Neural crest cell (in vitro differentiated cells): ENCODE results near the gene SMIM14. TPM values are rescaled to one million over a fixed set of nuclear protein-coding genes. Genes with fewer than 3 reads are reported as not detected.
"Not testable (repeated sequence)": the region's sequence is repeated elsewhere in the genome, so short reads cannot be mapped to it uniquely, and the experiment has no call there.

Experiments used
- DNase-seq: peaks from one replicate; pipeline ENCODE4 v3.0.0; 2021; ENCODE audit warnings: low read depth, mixed read lengths, low spot score
- H3K27ac Mint-ChIP-seq: one replicate; pipeline ENCODE4 v1.8.0; 2021; ENCODE audit warnings: mild to moderate bottlenecking, mixed read lengths; ENCODE audit not compliant: unreplicated experiment
- H3K27me3 Mint-ChIP-seq: 2 replicates; pipeline ENCODE4 v1.8.0; 2021; ENCODE audit warnings: low read depth, mild to moderate bottlenecking, mixed read lengths
- H3K36me3 Mint-ChIP-seq: 2 replicates; pipeline ENCODE4 v1.8.0; 2021; ENCODE audit warnings: low read depth, mild to moderate bottlenecking, mixed read lengths
- H3K4me1 Mint-ChIP-seq: 2 replicates; pipeline ENCODE4 v1.8.0; 2021; ENCODE audit warnings: mixed read lengths
- H3K4me3 Mint-ChIP-seq: one replicate; pipeline ENCODE4 v1.8.0; 2021; ENCODE audit warnings: mild to moderate bottlenecking, mixed read lengths
- H3K9me3 Mint-ChIP-seq: 2 replicates; pipeline ENCODE4 v1.8.0; 2021; ENCODE audit warnings: mixed read lengths
- CTCF ChIP-seq: fragments of 200-600 bp; sonication (generic); conservative IDR thresholded peaks from 2 replicates; pipeline ENCODE4 v1.5.0; 2021; ENCODE audit warnings: antibody characterized with exemption, mild to moderate bottlenecking
- total RNA-seq: library from RNA; stranded (reverse); gene quantifications from 2 replicates; pipeline ENCODE4 v1.2.1, GENCODE V29; 2021

Gene SMIM14
- total RNA-seq, 1 donor from 2014 or later = 7.9 TPM

GRCh38 chr4:39539089-39539611 is 99.5 kb downstream of the SMIM14 start:
- no peak for TF ChIP-seq CTCF
- DNase-seq = no peak
- H3K9me3 Mint-ChIP-seq = no peaks in the 10 kb centered on the region
- peaks cover 24% of the 10 kb centered on the region for H3K36me3 Mint-ChIP-seq
- peaks cover 9% of the 10 kb centered on the region for H3K4me1 Mint-ChIP-seq
- H3K27ac Mint-ChIP-seq = peak overlapping the region; percentile 0
- no peaks in the 10 kb centered on the region for H3K27me3 Mint-ChIP-seq
- H3K4me3 Mint-ChIP-seq = no peak overlapping the region

- peaks cover 52% of the 10 kb centered on the region for H3K36me3 Mint-ChIP-seq
These were observed 105.1 kb downstream of the SMIM14 start for GRCh38 chr4:39533541-39533940.

GRCh38 chr4:39532237-39532636 is 106.4 kb downstream of the SMIM14 start:
- not testable (repeated sequence) for DNase-seq, H3K27me3 Mint-ChIP-seq, H3K27ac Mint-ChIP-seq
- H3K9me3 Mint-ChIP-seq = peaks cover 18% of the 10 kb centered on the region
- peaks cover 11% of the 10 kb centered on the region for H3K4me1 Mint-ChIP-seq
- H3K36me3 Mint-ChIP-seq = peaks cover 54% of the 10 kb centered on the region
- peak overlapping the region; percentile 28 for H3K4me3 Mint-ChIP-seq

More at GRCh38 chr4:39533541-39533940, 105.1 kb downstream of the SMIM14 start:
- no peak for TF ChIP-seq CTCF
- no peak overlapping the region for H3K27ac Mint-ChIP-seq
- H3K4me1 Mint-ChIP-seq = peaks cover 5% of the 10 kb centered on the region
- H3K9me3 Mint-ChIP-seq = peaks cover 18% of the 10 kb centered on the region
- no peaks in the 10 kb centered on the region for H3K27me3 Mint-ChIP-seq
- no peak overlapping the region for H3K4me3 Mint-ChIP-seq
- DNase-seq = no peak

- no peak overlapping the region for H3K27ac Mint-ChIP-seq
- DNase-seq = no peak
- peaks cover 18% of the 10 kb centered on the region for H3K4me1 Mint-ChIP-seq
- H3K4me3 Mint-ChIP-seq = peak overlapping the region; percentile 60
- TF ChIP-seq CTCF = no peak
- H3K36me3 Mint-ChIP-seq = peaks cover 48% of the 10 kb centered on the region
- H3K27me3 Mint-ChIP-seq = no peaks in the 10 kb centered on the region
- H3K9me3 Mint-ChIP-seq = peaks cover 18% of the 10 kb centered on the region
These were observed 108.0 kb downstream of the SMIM14 start for GRCh38 chr4:39530682-39531081.

GRCh38 chr4:39529534-39529933 is 109.1 kb downstream of the SMIM14 start:
- Mint-ChIP-seq H3K4me1 (peaks cover 25% of the 10 kb centered on the region), H3K4me3 (peak overlapping the region; percentile 78), H3K27me3 (no peaks in the 10 kb centered on the region), H3K27ac (no peak overlapping the region), H3K9me3 (peaks cover 18% of the 10 kb centered on the region), H3K36me3 (peaks cover 43% of the 10 kb centered on the region)
- DNase-seq = no peak
- no peak for TF ChIP-seq CTCF

GRCh38 chr4:39528061-39528465 is 110.6 kb downstream of the SMIM14 start:
- Mint-ChIP-seq H3K4me1 (peaks cover 30% of the 10 kb centered on the region), H3K4me3 (peak overlapping the region; percentile 98), H3K9me3 (peaks cover 18% of the 10 kb centered on the region), H3K27me3 (no peaks in the 10 kb centered on the region), H3K36me3 (peaks cover 31% of the 10 kb centered on the region), H3K27ac (peak overlapping the region; percentile 10)
- no peak for TF ChIP-seq CTCF
- no peak for DNase-seq
